GM18507 (cell line): Measurements from ENCODE around the gene UBE3B.
"Not testable (repeated sequence)": the region's sequence is repeated elsewhere in the genome, so short reads cannot be mapped to it uniquely, and the experiment has no call there.

Experiments
- DNase-seq: peaks from one replicate; pipeline ENCODE4 v3.0.0; 2011; ENCODE audit warnings: low read depth; ENCODE audit not compliant: insufficient read length; ENCODE audit errors: extremely low spot score
- FAIRE-seq: peaks from 2 replicates; lab custom pipeline; 2011; peaks lifted over from hg19 to GRCh38; lab: Jason Lieb, UNC

Gene UBE3B

DNA sequence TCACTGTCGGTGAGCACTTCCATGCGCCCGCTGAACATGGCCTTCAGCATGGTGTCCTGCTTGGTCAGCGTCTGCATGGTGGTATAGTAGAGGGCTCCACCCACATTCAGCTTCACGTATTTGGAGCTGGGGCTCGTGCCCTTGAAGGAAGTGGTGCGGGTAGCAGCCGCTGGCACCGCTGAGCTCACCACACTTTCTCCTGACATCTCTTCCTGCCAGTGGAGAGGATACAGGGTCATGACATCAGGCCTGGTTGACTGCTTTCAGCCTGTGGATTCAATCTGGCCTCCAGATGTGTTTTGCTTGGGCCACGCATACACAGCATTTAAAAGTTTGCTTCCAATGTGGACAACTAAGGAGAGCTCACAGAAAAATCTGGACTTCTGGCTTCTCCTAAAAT, 7.9 kb upstream of the UBE3B start:
- no peak for DNase-seq
- no peak for FAIRE-seq

DNA sequence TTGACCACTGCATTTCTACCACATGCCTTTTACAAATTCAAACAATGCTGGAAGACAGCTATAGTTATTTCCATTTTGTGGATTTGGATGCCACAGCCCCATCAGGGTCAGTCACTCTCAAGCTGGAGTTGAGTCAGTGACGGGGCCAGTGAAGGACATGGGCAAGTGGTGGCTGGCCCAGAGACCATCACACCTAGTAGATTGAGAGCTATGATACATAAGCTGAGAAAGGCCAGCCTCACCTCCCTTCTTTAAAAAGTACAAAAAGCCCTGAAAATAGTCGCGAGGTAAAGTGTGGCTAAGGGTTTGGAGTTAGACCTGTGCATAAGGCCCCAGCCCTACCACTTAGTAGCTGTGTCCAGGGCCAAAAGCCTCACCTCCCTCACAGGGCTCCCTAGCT, 4.4 kb upstream of the UBE3B start:
- DNase-seq (no peak), FAIRE-seq (no peak)

DNA sequence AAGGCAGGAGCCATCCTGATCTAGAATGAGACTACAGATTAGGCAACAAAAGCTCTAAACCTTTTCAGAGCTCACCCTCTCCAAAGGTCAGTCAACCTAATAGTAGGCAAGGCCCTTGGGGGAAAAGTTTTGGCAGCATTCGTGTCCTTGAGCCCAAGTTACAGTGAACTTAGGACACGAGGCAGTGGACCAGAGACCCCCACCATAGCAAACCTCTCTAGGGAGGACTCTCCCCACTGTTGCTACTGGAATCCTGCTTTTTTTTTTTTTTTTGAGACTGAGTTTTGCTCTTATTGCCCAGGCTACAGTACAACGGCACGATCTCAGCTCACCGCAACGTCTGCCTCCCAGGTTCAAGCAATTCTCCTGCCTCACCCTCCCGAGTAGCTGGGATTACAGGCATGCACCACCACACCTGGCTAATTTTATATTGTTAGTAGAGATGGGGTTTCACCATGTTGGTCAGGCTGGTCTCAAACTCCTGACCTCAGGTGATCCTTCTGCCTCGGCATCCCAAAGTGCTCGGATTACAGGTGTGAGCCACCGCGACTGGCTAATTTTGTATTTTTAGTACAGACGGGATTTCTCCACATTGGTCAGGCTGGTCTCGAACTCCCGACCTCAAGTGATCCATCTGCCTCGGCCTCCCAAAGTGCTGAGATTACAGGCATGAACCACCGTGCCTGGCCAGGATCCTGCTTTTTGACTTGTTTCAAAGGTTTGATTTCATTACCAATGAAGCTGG, 3.7 kb upstream of the UBE3B start:
- DNase-seq, FAIRE-seq: not testable (repeated sequence)

DNA sequence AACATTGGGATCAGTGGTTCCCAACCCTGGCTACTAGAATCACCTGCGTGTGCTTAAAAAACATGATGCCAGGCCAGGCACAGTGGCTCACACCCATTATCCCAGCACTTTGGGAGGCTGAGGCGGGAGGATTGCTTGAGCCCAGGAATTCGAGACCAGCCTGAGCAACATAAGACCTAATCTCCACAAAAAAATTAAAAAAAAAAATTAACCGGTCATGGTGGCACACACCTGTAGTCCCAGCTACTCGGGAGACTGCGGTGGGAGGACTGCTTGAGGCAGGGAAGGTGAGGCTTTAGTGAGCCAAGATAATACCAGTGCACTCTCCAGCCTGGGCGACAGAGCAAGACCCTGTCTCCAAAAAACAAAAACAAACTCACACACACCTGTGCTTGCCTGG, 2.3 kb upstream of the UBE3B start:
- no peak for FAIRE-seq
- no peak for DNase-seq

DNA sequence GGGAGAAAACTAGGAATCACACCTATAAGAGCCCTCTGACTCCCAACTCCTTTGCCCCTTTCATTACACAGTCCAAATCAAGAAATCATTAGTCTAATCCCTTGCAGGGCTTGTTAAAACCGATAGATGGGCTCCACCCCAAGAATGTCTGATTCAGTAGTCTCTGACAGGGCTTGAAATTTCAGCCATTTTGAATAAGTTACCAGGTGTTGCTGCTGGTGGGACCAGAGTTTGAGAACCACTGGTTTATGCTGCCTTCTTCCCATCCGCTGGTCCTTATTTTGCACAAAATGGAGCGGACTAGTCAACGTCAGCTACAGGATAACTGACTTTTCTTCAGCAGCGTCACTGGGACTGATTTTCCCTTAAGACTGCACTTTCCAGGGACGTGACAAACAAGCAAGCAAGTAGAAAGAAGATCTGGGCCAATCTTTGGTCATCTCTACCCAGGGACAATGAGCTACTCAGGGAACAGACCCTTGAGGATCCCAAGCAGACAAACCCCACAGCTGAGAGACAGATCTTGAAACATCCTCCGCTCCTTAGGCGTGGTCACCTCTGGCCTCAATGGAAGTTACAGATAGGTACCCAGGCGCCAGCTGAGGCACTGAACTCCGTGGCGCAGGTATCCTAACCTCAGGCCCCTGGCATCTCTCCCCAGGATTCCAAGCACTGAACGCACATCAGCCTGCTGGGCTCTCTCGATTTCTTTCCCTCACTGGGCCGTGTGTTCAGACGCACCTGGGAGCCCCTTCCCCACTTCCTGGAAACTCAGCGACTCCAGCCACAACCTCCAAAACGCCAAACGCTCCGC, 1.2 kb upstream of the UBE3B start:
- FAIRE-seq (no peak), DNase-seq (no peak)

DNA sequence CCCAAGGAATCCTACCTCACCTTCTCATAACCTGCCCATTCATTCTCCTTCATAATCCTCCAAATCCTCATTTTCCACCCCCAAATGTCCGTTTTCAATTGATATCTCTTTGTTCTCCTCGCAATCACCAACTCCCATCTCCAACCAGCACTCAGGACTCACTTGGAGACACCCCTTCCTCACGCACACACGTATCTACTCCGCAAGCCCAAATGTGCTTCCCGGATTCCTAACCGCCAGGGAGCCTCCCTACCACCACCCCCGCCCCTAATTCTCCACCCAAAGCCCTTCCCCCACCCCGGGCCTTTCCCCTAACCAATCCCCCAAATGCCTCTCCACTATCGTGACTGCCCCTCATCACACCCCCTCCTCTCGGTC, 638 bp upstream of the UBE3B start:
- DNase-seq (no peak), FAIRE-seq (no peak)

DNA sequence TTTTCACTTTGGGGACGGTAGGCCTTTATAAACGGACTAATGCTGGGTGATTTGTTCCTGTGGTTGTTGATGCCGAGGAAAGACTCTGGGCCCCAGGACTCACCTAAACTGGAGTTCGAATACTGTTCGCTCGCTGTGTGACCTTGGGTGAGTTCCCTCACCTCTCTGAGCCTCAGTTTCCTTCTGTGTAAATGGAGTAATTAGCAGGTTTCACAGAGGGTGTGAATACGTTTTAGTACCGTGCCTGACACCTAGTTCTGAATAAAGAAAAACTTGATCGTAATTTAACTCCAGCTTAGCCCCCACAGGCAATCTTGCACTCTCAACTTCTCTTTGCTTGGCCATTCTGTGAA, 505 bp downstream of the UBE3B start:
- DNase-seq (no peak), FAIRE-seq (no peak)

DNA sequence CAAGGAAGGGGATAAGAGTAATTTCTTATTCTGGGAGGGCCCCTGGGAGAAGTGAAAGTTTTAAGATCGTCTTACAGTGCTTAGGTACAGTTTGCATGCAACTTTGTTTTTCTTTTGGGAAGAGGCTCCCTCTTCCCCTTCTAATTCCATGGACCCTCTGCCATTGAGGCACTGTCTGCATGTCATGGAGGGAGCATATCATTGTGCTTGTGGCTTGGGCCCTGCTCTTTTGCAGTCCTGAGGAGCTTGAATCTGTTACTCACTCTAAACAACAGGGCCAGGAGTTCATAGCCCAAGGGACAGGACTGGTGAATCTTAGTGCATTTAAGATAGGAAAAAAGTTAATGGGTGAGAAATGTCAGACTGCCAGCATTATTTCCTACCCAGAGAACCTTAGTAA, 2.3 kb downstream of the UBE3B start:
- FAIRE-seq (no peak), DNase-seq (no peak)

DNA sequence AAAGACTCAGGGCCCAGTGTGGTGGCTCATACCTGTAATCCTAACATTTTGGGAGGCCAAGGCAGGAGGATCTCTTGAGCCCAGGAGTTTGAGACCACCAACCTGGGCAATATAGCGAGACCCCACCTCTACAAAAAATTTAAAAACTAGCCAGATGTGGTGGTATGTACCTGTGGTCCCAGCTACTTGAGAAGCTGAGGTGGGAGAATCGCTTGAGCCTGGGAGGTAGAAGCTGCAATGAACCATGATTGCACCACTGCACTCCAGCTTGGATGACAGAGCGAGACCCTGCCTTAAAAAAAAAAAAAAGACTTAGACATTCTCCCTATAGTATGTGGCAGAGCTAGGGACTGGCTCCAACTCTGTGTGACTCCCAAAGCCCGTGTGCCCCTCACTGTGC, 2.9 kb downstream of the UBE3B start:
- DNase-seq (no peak), FAIRE-seq (no peak)

DNA sequence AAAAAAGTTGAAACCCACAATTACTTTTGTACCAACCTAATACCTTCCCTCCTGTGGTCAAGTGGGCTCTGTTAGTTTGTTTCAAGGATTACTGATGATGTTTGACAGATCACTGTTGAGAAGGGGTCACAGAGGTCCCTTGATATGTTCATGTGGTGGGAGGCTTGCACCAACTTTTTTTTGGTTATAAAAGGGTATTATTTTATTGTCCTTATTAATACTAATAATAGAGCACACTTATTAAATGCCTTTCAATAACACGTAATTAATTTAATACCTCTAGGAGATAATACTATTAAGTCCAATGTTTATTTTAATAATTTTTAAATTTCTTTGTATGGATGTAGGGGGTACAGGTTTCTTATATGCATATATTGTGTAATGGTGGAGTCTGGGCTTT, 4.4 kb downstream of the UBE3B start:
- no peak for FAIRE-seq

DNA sequence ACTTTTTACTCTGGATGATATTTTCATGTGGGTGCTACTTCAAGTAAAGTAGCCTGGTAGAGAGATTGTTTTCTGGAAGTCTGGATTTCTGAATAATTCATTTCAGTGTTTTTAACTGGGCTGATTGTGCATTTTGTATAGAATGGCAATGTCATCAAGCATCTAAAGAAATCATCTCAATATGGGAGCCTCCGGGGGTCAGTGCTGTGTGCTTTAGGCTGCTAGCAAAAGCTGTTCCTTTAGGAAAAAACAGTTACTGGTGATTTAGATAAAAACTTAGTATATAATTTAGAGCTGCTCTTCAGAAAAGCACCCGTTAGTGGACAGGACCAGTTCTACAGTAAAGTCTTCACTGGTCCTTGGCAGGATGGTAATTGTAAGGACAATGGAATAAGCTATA, 5.1 kb downstream of the UBE3B start:
- no peak for FAIRE-seq
- DNase-seq: no peak

More for the DNA sequence above, 4.4 kb downstream of the UBE3B start:
- no peak for DNase-seq

DNA sequence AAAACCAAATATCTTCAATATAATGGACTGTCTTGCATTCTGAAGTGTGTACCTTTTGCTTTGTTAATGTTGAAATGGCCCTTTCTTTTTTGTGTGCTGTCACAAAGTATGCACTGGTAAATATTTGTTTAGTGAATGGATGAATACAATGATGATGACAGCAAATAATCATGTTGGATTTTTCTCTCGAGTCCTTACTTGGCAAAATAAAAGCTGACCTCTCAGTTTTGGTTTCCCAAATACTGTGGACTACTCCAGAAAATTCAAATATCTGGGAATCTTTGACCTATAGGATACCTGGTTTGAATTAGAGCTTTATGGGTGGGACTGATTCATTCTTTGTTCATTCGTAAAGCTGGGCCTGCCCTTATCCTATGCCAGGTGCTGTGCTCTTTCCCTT, 5.5 kb downstream of the UBE3B start:
- no peak for DNase-seq

DNA sequence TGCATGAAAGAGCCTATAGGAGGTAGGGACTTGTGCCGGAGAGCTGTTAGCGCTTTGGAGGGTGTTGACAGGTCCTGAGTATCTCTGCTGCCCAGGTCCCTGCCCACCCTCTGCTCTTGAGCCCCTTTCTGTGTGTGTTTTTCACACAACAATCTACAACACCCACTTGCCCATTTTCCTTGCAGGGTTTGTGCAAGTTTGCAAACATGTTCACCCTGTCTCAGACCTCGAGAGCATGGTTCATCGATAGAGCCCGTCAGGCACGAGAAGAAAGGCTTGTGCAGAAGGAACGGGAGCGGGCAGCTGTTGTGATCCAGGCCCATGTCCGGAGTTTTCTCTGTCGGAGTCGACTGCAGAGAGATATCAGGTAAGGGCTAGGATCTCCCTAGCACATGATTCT, 5.9 kb downstream of the UBE3B start:
- no peak for FAIRE-seq
- no peak for DNase-seq

More for the DNA sequence above, 5.5 kb downstream of the UBE3B start:
- no peak for FAIRE-seq

DNA sequence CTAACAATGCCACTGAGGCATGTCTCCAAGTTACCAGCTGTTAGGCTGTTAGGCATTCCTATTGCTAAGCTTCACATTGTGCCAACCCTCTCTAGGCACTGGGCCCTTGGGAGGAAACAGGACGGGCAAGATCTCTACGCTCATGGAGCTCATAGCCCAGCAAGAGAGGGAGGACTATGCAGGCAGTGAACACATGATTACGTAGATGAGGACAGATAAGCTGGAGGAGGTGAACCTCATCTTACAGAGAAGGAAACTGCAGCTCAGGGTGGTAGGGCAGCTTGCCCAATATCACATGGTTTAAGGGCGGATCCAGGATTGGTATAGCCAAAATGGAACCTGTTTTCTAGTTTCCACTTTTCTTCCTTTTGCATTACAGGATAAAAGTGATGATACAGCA, 7.8 kb downstream of the UBE3B start:
- FAIRE-seq: no peak
- DNase-seq: no peak

DNA sequence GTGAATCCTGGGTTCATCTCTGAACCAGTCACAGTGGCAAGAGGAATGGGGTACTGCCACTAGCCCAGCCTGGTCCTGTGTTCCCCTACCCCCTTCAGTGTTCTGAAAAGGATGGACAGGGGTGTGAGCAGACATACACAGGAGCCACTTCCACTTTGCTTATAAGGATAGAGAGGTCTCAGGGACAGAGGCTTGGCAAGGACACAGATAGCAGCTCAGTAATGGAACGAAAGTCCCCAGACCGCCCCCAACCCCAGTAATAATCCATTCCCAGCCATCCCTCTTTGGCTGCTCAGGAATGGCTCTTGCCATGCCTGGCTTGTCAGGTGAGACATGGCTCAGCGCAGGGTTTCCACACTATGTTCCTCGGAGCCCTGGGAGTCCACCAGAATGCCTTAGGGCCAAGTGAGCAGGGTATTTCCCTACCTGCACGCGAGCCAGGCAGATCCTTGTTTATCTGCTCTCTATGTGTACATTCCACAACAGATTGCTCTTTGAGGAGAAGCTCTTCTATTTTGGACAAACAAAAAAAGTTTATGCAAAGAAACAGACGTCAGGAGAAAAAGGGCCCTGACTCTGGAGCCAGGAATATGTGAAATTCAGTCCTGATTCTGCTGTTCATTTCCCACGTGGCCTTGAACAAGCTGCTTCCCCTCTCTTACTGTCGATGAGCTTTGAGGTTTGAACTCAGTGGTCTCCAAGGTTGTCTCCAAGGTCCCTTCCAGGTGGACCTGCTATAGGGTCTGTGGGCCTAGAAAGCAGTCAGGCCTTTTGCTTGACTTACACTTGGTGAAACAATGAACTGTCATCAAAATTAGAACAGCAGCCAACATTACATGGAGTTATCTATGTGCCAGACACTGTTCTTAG, 10.0 kb downstream of the UBE3B start:
- DNase-seq (no peak), FAIRE-seq (no peak)

DNA sequence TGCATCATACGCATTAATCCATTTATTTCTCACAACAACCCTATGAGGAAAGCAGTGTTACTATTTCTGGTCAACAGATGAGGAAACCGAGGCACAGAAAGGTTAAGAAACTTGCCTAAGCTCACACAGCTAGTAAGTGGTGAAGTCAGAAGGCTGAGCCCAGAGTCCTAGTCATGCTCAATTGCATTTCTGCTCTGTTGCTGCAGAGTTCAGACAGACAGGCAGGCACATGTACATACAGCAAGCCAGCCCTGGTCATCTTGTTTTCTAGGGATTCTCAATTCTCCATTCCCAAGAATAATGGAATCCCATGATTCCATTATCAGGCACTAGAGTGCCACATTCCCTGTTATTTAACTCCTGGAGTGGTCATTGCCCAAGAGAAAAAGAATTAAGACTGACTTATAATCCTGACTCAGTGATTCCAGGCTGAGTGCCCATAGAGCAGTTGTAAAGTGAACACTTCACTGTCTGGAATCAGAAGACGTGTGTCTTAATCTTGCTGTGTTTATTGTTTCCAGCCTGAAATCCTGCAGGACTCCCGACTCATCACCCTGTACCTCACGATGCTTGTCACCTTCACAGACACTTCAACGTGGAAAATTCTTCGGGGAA, 10.7 kb downstream of the UBE3B start:
- DNase-seq (no peak), FAIRE-seq (no peak)

DNA sequence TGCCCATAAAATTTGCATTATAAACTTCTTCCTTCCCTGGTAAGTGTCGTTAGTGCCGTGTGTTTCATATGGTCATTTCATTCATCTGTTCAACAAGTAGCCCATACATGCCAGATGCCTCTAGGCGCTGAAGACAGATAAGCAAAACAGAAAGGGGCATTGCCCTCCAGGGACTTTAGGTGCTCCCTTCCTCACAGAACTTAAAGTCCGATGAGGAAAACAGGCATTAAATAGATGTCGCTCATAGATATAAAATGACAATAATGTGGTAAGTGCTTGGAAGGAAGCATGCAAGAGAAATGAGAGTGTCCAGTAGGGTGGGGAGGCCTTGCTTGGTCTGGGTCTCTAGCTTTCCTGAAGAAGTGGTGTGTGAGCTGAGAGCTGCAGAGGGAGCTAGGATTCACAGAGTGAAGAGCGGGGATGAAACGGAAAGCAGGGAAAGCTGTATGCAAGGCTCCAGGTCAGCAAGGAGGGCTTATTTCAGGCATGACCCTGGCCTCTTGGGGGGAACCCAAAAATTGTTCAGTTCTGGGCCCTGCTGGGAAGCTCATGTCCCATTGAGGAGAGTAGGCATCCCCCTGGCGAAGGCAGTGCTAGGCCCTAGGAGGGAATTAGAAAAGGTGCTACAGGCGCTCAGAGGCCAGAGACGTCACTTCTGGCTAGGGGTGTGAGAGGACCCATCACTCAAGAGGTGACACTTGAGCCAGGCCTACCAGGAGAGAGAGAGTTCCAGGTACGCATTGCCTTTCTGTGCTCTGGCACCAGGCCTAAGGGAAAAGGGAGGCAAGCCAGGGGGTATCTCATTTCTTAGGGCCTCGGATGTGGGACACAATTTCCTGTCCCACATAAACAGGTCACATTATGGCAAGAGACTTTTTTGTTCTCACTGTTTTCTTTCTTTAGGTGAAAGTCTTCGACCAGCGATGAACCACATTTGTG, 11.9 kb downstream of the UBE3B start:
- FAIRE-seq (no peak), DNase-seq (no peak)

DNA sequence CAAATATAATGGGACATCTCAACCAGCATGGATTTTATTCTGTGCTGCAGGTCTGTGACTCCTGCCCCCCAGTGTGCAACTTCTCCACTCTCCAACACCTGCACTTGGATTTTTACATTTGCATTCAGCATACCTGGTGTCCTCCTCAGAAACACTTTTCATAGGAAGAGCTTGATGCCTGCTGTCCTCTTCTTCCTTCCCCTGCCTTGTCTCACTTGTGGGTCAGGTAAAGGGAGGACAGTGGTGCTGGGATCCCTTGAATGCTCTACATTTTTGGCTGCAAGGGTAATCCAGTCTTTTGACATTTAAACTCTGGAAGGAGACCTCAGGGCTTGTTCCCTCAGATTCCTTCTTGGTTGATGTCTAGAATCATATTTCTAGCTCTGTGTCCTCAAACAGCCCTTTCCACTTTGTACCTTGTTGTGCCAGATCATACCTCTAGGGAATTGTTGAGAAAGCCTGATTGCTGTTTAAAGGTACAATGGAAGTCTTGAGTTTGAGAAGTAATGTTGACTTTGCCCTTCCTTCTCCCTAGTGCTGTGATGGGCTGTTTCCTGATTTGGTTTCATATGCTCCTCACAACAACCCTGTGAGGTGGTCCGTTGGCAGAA, 12.6 kb downstream of the UBE3B start:
- no peak for FAIRE-seq
- DNase-seq: no peak
